SK-N-SH treated with all-trans-retinoic acid at 6 μM for 48 hours (cell line): Measurements from ENCODE around the gene PPP2R2C.

Experiments used
- ATAC-seq: fragments of 200-7000 bp; cut with Tn5 transposase; 3 replicates; pipeline ENCODE4 v1.9.1; 2020; ENCODE audit warnings: mild to moderate bottlenecking, moderate library complexity
- ARNTL ChIP-seq: fragments of 450-650 bp; formaldehyde crosslinking; IDR thresholded peaks from 2 replicates; pipeline ENCODE4 v1.5.0; 2020; ENCODE audit warnings: low read depth, mild to moderate bottlenecking, moderate library complexity, borderline replicate concordance
- BACH2 ChIP-seq: fragments of 250-450 bp; sonication (Bioruptor Pico); IDR thresholded peaks from 2 replicates; pipeline ENCODE4 v1.9.0; 2021; ENCODE audit warnings: mild to moderate bottlenecking, borderline replicate concordance
- CREB5 ChIP-seq: fragments of 250-450 bp; sonication (Bioruptor Pico); IDR thresholded peaks from 2 replicates; pipeline ENCODE4 v1.5.1; 2020; ENCODE audit warnings: low read depth, mild to moderate bottlenecking, moderate library complexity
- CSDC2 ChIP-seq: fragments of 250-450 bp; sonication (Bioruptor Pico); IDR thresholded peaks from 2 replicates; pipeline ENCODE4 v1.5.0; 2020; ENCODE audit warnings: mild to moderate bottlenecking, moderate library complexity
- CSRNP3 ChIP-seq: fragments of 250-450 bp; sonication (Bioruptor Pico); IDR thresholded peaks from 2 replicates; pipeline ENCODE4 v1.5.1; 2021; ENCODE audit warnings: mild to moderate bottlenecking, moderate library complexity
- ESRRG ChIP-seq: fragments of 250-450 bp; sonication (Bioruptor Pico); IDR thresholded peaks from 2 replicates; pipeline ENCODE4 v1.6.1; 2021; ENCODE audit warnings: mild to moderate bottlenecking
- GLIS3 ChIP-seq: fragments of 250-450 bp; sonication (Bioruptor Pico); IDR thresholded peaks from 2 replicates; pipeline ENCODE4 v1.5.0; 2020; ENCODE audit warnings: mild to moderate bottlenecking, moderate library complexity
- ISL1 ChIP-seq: fragments of 250-450 bp; sonication (Bioruptor Pico); IDR thresholded peaks from 2 replicates; pipeline ENCODE4 v2.1.2; 2022; ENCODE audit warnings: mild to moderate bottlenecking, moderate library complexity
- PATZ1 ChIP-seq: fragments of 250-450 bp; sonication (Bioruptor Pico); IDR thresholded peaks from 2 replicates; pipeline ENCODE4 v1.8.0; 2020; ENCODE audit warnings: mild to moderate bottlenecking, moderate library complexity, borderline replicate concordance
- POU6F1 ChIP-seq: fragments of 250-450 bp; sonication (Bioruptor Pico); IDR thresholded peaks from 2 replicates; pipeline ENCODE4 v1.8.0; 2021; ENCODE audit warnings: low read depth, mild to moderate bottlenecking, moderate library complexity, borderline replicate concordance
- PPARA ChIP-seq: fragments of 250-450 bp; sonication (Bioruptor Pico); IDR thresholded peaks from 2 replicates; pipeline ENCODE4 v1.5.0; 2020; ENCODE audit warnings: mild to moderate bottlenecking, borderline replicate concordance
- RARB ChIP-seq: fragments of 250-450 bp; sonication (Bioruptor Pico); IDR thresholded peaks from 2 replicates; pipeline ENCODE4 v1.8.0; 2021; ENCODE audit warnings: mild to moderate bottlenecking, moderate library complexity
- SNAI2 ChIP-seq: fragments of 250-450 bp; sonication (Bioruptor Pico); IDR thresholded peaks from 2 replicates; pipeline ENCODE4 v1.5.0; 2020; ENCODE audit warnings: mild to moderate bottlenecking, moderate library complexity
- TCF4 ChIP-seq: fragments of 250-450 bp; sonication (Bioruptor Pico); IDR thresholded peaks from 2 replicates; pipeline ENCODE4 v1.8.0; 2021; ENCODE audit warnings: mild to moderate bottlenecking, moderate library complexity, borderline replicate concordance
- TOX ChIP-seq: fragments of 250-450 bp; sonication (Bioruptor Pico); IDR thresholded peaks from 2 replicates; pipeline ENCODE4 v1.8.0; 2021; ENCODE audit warnings: mild to moderate bottlenecking, moderate library complexity, borderline replicate concordance
- TSHZ2 ChIP-seq: fragments of 250-450 bp; sonication (Bioruptor Pico); IDR thresholded peaks from 2 replicates; pipeline ENCODE4 v1.5.0; 2020; ENCODE audit warnings: mild to moderate bottlenecking, moderate library complexity
- ZC3H10 ChIP-seq: fragments of 250-450 bp; sonication (Bioruptor Pico); IDR thresholded peaks from 2 replicates; pipeline ENCODE4 v1.5.1; 2021; ENCODE audit warnings: mild to moderate bottlenecking, moderate library complexity
- ZFP3 ChIP-seq: fragments of 250-450 bp; sonication (Bioruptor Pico); IDR thresholded peaks from 2 replicates; pipeline ENCODE4 v1.5.0; 2020; ENCODE audit warnings: mild to moderate bottlenecking, moderate library complexity
- ZFP30 ChIP-seq: fragments of 450-650 bp; formaldehyde crosslinking; IDR thresholded peaks from 2 replicates; pipeline ENCODE4 v1.5.0; 2022; ENCODE audit warnings: mild to moderate bottlenecking, moderate library complexity
- ZNF565 ChIP-seq: fragments of 450-650 bp; formaldehyde crosslinking; conservative IDR thresholded peaks from 2 replicates; pipeline ENCODE4 v1.5.0; 2020; ENCODE audit warnings: low read depth, mild to moderate bottlenecking, moderate library complexity
- ZNF70 ChIP-seq: fragments of 450-650 bp; formaldehyde crosslinking; IDR thresholded peaks from 2 replicates; pipeline ENCODE4 v1.5.0; 2020; ENCODE audit warnings: mild to moderate bottlenecking, moderate library complexity
- ZNF8 ChIP-seq: fragments of 450-650 bp; formaldehyde crosslinking; IDR thresholded peaks from 2 replicates; pipeline ENCODE4 v1.5.0; 2020; ENCODE audit warnings: mild to moderate bottlenecking, moderate library complexity

Gene PPP2R2C

GRCh38 chr4:6494431-6495295, 22.2 kb upstream of the PPP2R2C start:
- TF ChIP-seq ZNF70 (CRISPR knock-in tag) (no peak), PATZ1 (no peak), GLIS3 (CRISPR knock-in tag) (no peak), ESRRG (CRISPR knock-in tag) (no peak), ZNF8 (CRISPR knock-in tag) (no peak), CSRNP3 (CRISPR knock-in tag) (no peak), TCF4 (no peak), PPARA (CRISPR knock-in tag) (no peak), POU6F1 (CRISPR knock-in tag) (no peak), TOX (CRISPR knock-in tag) (no peak), ZFP30 (CRISPR knock-in tag) (no peak), TSHZ2 (CRISPR knock-in tag) (no peak), SNAI2 (no peak), ZC3H10 (no peak), ARNTL (no peak), ZNF565 (CRISPR knock-in tag) (no peak), ISL1 (CRISPR knock-in tag) (no peak), CSDC2 (CRISPR knock-in tag) (no peak), BACH2 (CRISPR knock-in tag) (no peak), CREB5 (CRISPR knock-in tag) (no peak)
- no peak for ATAC-seq

GRCh38 chr4:6493658-6494304, 21.4 kb upstream of the PPP2R2C start:
- no peak for ATAC-seq
- TF ChIP-seq RARB (CRISPR knock-in tag) (no peak), CSRNP3 (CRISPR knock-in tag) (no peak), SNAI2 (no peak), ZFP3 (CRISPR knock-in tag) (no peak), ZC3H10 (no peak), GLIS3 (CRISPR knock-in tag) (no peak)
